ENCODE measurements around the gene MEF2D. TPM values are rescaled to one million over a fixed set of nuclear protein-coding genes. Genes with fewer than 3 reads are reported as not detected.

MEF2D gene
- total RNA-seq, 5 donors from 2014 or later (not counting 1 experiment from before 2014, with no cell fraction given): 60.7 to 133 (median 79.3) TPM

GRCh38 chr1:156511644-156512043 is 11.1 kb upstream of the MEF2D start:
- no peak overlapping the region for H3K27ac ChIP-seq (ENCODE audit: low read length)

GRCh38 chr1:156510709-156511108 is 10.1 kb upstream of the MEF2D start:
- no peak overlapping the region for H3K4me3 Mint-ChIP-seq
- CTCF ChIA-PET: interaction anchor here in 1 of 2 donors (0.6 kb wide), 1 partner anchor 1460 kb away, joined by 3 read pairs; the partner anchor contains the start of gene ADAM15

More at GRCh38 chr1:156511644-156512043, 11.1 kb upstream of the MEF2D start:
- ATAC-seq (replicated peaks in 1 of 4): no peak
- POLR2A ChIA-PET: no interaction called here
- 56% methylated on average over 3 of the region's 7 CpGs for WGBS (ENCODE audit: insufficient coverage)
- Mint-ChIP-seq H3K36me3 (no peaks in the 10 kb centered on the region), H3K27ac (no peak overlapping the region), H3K4me3 (no peak overlapping the region), H3K27me3 (no peaks in the 10 kb centered on the region), H3K4me1 (peaks cover 22 to 27% (median 25%) of the 10 kb centered on the region in 3 donors), H3K9me3 (no peaks in the 10 kb centered on the region)
- CTCF ChIA-PET: interaction anchor here in 1 of 2 donors (1.1 kb wide), 1 partner anchor 10 kb away, joined by 5 read pairs; no protein-coding TSS in a partner anchor
- H3K4me1 ChIP-seq (ENCODE audit: control insufficient read depth in 1 of 2, extremely low read depth in 1 of 2, insufficient read depth in 2 of 2, low read length in 2 of 2): peaks cover 9 to 19% of the 10 kb centered on the region in 2 experiments
- H3K36me3 ChIP-seq (ENCODE audit: control insufficient read depth in 2 of 2, extremely low read depth in 1 of 2, insufficient read depth in 1 of 2, low read length in 1 of 2): no peaks in the 10 kb centered on the region
- peaks cover 0 to 5% of the 10 kb centered on the region in 2 experiments for H3K27me3 ChIP-seq (replicated peaks in 1 of 2; ENCODE audit: control insufficient read depth in 2 of 2, extremely low read depth in 1 of 2, insufficient read depth in 2 of 2, low read length in 1 of 2)
- H3K4me3 ChIP-seq (ENCODE audit: control insufficient read depth in 1 of 2, extremely low read depth in 1 of 2, low read length in 1 of 2): no peak overlapping the region
- DNase-seq: no peak
- no peaks in the 10 kb centered on the region for H3K9me3 ChIP-seq

GRCh38 chr1:156509424-156510034 is 9.0 kb upstream of the MEF2D start:
- Mint-ChIP-seq H3K36me3 (no peaks in the 10 kb centered on the region), H3K4me3 (no peak overlapping the region), H3K27me3 (no peaks in the 10 kb centered on the region), H3K4me1 (peaks cover 40 to 46% (median 46%) of the 10 kb centered on the region in 3 donors), H3K9me3 (no peaks in the 10 kb centered on the region), H3K27ac (peak overlapping the region; percentile 4 to 12)
- WGBS (ENCODE audit: insufficient coverage): 91% methylated on average over 5 of the region's 9 CpGs
- Histone ChIP-seq H3K4me1 (ENCODE audit: control insufficient read depth in 1 of 2, extremely low read depth in 1 of 2, insufficient read depth in 2 of 2, low read length in 2 of 2) (peaks cover 18 to 36% of the 10 kb centered on the region in 2 experiments), H3K36me3 (ENCODE audit: control insufficient read depth in 2 of 2, extremely low read depth in 1 of 2, insufficient read depth in 1 of 2, low read length in 1 of 2) (no peaks in the 10 kb centered on the region), H3K27me3 (replicated peaks in 1 of 2; ENCODE audit: control insufficient read depth in 2 of 2, extremely low read depth in 1 of 2, insufficient read depth in 2 of 2, low read length in 1 of 2) (peaks cover 0 to 5% of the 10 kb centered on the region in 2 experiments), H3K9me3 (no peaks in the 10 kb centered on the region), H3K27ac (ENCODE audit: low read length) (no peak overlapping the region), H3K4me3 (ENCODE audit: control insufficient read depth in 1 of 2, extremely low read depth in 1 of 2, low read length in 1 of 2) (no peak overlapping the region)
- ATAC-seq (replicated peaks in 1 of 4): no peak
- ChIA-PET POLR2A (interaction anchor here in 1 of 2 donors (0.6 kb wide), 1 partner anchor 95 kb away, joined by 3 read pairs; no protein-coding TSS in a partner anchor), CTCF (interaction anchor here in 1 of 2 donors (0.5 kb wide), 1 partner anchor 14 kb away, joined by 4 read pairs; no protein-coding TSS in a partner anchor)
- no peak for DNase-seq

More at GRCh38 chr1:156510709-156511108, 10.1 kb upstream of the MEF2D start:
- DNase-seq: no peak
- H3K27me3 ChIP-seq (replicated peaks in 1 of 2; ENCODE audit: control insufficient read depth in 2 of 2, extremely low read depth in 1 of 2, insufficient read depth in 2 of 2, low read length in 1 of 2): peaks cover 0 to 5% of the 10 kb centered on the region in 2 experiments
- peak overlapping the region in 1 of 2 donors; percentile 22 for H3K27ac Mint-ChIP-seq
- no peaks in the 10 kb centered on the region for H3K9me3 ChIP-seq
- no peaks in the 10 kb centered on the region for H3K27me3 Mint-ChIP-seq
- ATAC-seq (replicated peaks in 1 of 4): no peak
- 95% methylated on average over 4 of the region's 13 CpGs for WGBS (ENCODE audit: insufficient coverage)
- H3K4me1 ChIP-seq (ENCODE audit: control insufficient read depth in 1 of 2, extremely low read depth in 1 of 2, insufficient read depth in 2 of 2, low read length in 2 of 2): peaks cover 18 to 26% of the 10 kb centered on the region in 2 experiments
- H3K36me3 Mint-ChIP-seq: no peaks in the 10 kb centered on the region
- peaks cover 30 to 37% (median 34%) of the 10 kb centered on the region in 3 donors for H3K4me1 Mint-ChIP-seq
- no peak overlapping the region for H3K4me3 ChIP-seq (ENCODE audit: control insufficient read depth in 1 of 2, extremely low read depth in 1 of 2, low read length in 1 of 2)
- no peaks in the 10 kb centered on the region for H3K9me3 Mint-ChIP-seq
- H3K27ac ChIP-seq (ENCODE audit: low read length): no peak overlapping the region
- POLR2A ChIA-PET: no interaction called here
- H3K36me3 ChIP-seq (ENCODE audit: control insufficient read depth in 2 of 2, extremely low read depth in 1 of 2, insufficient read depth in 1 of 2, low read length in 1 of 2): no peaks in the 10 kb centered on the region

GRCh38 chr1:156508955-156509234 is 8.3 kb upstream of the MEF2D start:
- POLR2A ChIA-PET: interaction anchor here in 1 of 2 donors (0.7 kb wide), 1 partner anchor 277 kb away, joined by 3 read pairs; no protein-coding TSS in a partner anchor

GRCh38 chr1:156508205-156508954 is 7.8 kb upstream of the MEF2D start:
- DNase-seq: peak in 1 of 35 experiments; percentile 56
- peaks cover 51 to 58% (median 57%) of the 10 kb centered on the region in 3 donors for H3K4me1 Mint-ChIP-seq
- no peak for ATAC-seq (replicated peaks in 1 of 4)

More at GRCh38 chr1:156508955-156509234, 8.3 kb upstream of the MEF2D start:
- no peak overlapping the region for H3K4me3 Mint-ChIP-seq
- DNase-seq: no peak
- H3K27ac Mint-ChIP-seq: peak overlapping the region; percentile 2 to 4
- Histone ChIP-seq H3K9me3 (no peaks in the 10 kb centered on the region), H3K36me3 (ENCODE audit: control insufficient read depth in 2 of 2, extremely low read depth in 1 of 2, insufficient read depth in 1 of 2, low read length in 1 of 2) (no peaks in the 10 kb centered on the region), H3K4me1 (ENCODE audit: control insufficient read depth in 1 of 2, extremely low read depth in 1 of 2, insufficient read depth in 2 of 2, low read length in 2 of 2) (peaks cover 24 to 42% of the 10 kb centered on the region in 2 experiments), H3K4me3 (ENCODE audit: control insufficient read depth in 1 of 2, extremely low read depth in 1 of 2, low read length in 1 of 2) (no peak overlapping the region), H3K27ac (ENCODE audit: low read length) (no peak overlapping the region), H3K27me3 (replicated peaks in 1 of 2; ENCODE audit: control insufficient read depth in 2 of 2, extremely low read depth in 1 of 2, insufficient read depth in 2 of 2, low read length in 1 of 2) (peaks cover 0 to 5% of the 10 kb centered on the region in 2 experiments)
- CTCF ChIA-PET: interaction anchor here in 1 of 2 donors (1.2 kb wide), 1 partner anchor 123 kb away, joined by 7 read pairs; no protein-coding TSS in a partner anchor
- no peaks in the 10 kb centered on the region for H3K36me3 Mint-ChIP-seq
- H3K27me3 Mint-ChIP-seq: no peaks in the 10 kb centered on the region
- WGBS (ENCODE audit: insufficient coverage): 83% methylated on average over 2 of the region's 2 CpGs
- H3K9me3 Mint-ChIP-seq: no peaks in the 10 kb centered on the region
- no peak for ATAC-seq (replicated peaks in 1 of 4)
- H3K4me1 Mint-ChIP-seq: peaks cover 46 to 53% (median 52%) of the 10 kb centered on the region in 3 donors

GRCh38 chr1:156506450-156506849 is 5.9 kb upstream of the MEF2D start:
- Mint-ChIP-seq H3K27me3 (no peaks in the 10 kb centered on the region), H3K36me3 (no peaks in the 10 kb centered on the region), H3K9me3 (no peaks in the 10 kb centered on the region), H3K27ac (peak overlapping the region; percentile 97 to 99), H3K4me1 (peaks cover 61 to 72% (median 71%) of the 10 kb centered on the region in 3 donors), H3K4me3 (peak overlapping the region in 1 of 3 donors; percentile 82)
- 80% methylated on average over 1 of the region's 2 CpGs for WGBS (ENCODE audit: insufficient coverage)
- DNase-seq (no peak), ATAC-seq (replicated peaks in 1 of 4) (no peak)
- Histone ChIP-seq H3K9me3 (no peaks in the 10 kb centered on the region), H3K4me3 (ENCODE audit: control insufficient read depth in 1 of 2, extremely low read depth in 1 of 2, low read length in 1 of 2) (no peak overlapping the region), H3K36me3 (ENCODE audit: control insufficient read depth in 2 of 2, extremely low read depth in 1 of 2, insufficient read depth in 1 of 2, low read length in 1 of 2) (no peaks in the 10 kb centered on the region), H3K4me1 (ENCODE audit: control insufficient read depth in 1 of 2, extremely low read depth in 1 of 2, insufficient read depth in 2 of 2, low read length in 2 of 2) (peaks cover 47 to 67% of the 10 kb centered on the region in 2 experiments), H3K27me3 (replicated peaks in 1 of 2; ENCODE audit: control insufficient read depth in 2 of 2, extremely low read depth in 1 of 2, insufficient read depth in 2 of 2, low read length in 1 of 2) (peaks cover 0 to 5% of the 10 kb centered on the region in 2 experiments), H3K27ac (ENCODE audit: low read length) (peak overlapping the region; percentile 97)
- CTCF ChIA-PET: interaction anchor here in 1 of 2 donors (0.6 to 1.0 kb wide), 2 partner anchors 10 to 26 kb away, joined by 3 to 4 read pairs; no protein-coding TSS in a partner anchor
- POLR2A ChIA-PET: interaction anchor here in 1 of 2 donors (1.0 kb wide), 1 partner anchor 16 kb away, joined by 3 read pairs; no protein-coding TSS in a partner anchor

More at GRCh38 chr1:156508205-156508954, 7.8 kb upstream of the MEF2D start:
- 79% methylated on average over 4 of the region's 7 CpGs for WGBS (ENCODE audit: insufficient coverage)
- H3K27ac Mint-ChIP-seq: peak overlapping the region; percentile 55 to 80
- POLR2A ChIA-PET: interaction anchor here in 1 of 2 donors (0.7 kb wide), 1 partner anchor 276 kb away, joined by 3 read pairs; no protein-coding TSS in a partner anchor
- CTCF ChIA-PET: interaction anchor here (0.5 to 1.4 kb wide), 5 partner anchors 11 to 123 kb away, joined by 3 to 7 read pairs (median 3); no protein-coding TSS in a partner anchor
- no peaks in the 10 kb centered on the region for H3K9me3 Mint-ChIP-seq
- Histone ChIP-seq H3K27ac (ENCODE audit: low read length) (peak overlapping the region; percentile 51), H3K4me1 (ENCODE audit: control insufficient read depth in 1 of 2, extremely low read depth in 1 of 2, insufficient read depth in 2 of 2, low read length in 2 of 2) (peaks cover 29 to 47% of the 10 kb centered on the region in 2 experiments), H3K9me3 (no peaks in the 10 kb centered on the region), H3K27me3 (replicated peaks in 1 of 2; ENCODE audit: control insufficient read depth in 2 of 2, extremely low read depth in 1 of 2, insufficient read depth in 2 of 2, low read length in 1 of 2) (peaks cover 0 to 5% of the 10 kb centered on the region in 2 experiments), H3K36me3 (ENCODE audit: control insufficient read depth in 2 of 2, extremely low read depth in 1 of 2, insufficient read depth in 1 of 2, low read length in 1 of 2) (no peaks in the 10 kb centered on the region), H3K4me3 (ENCODE audit: control insufficient read depth in 1 of 2, extremely low read depth in 1 of 2, low read length in 1 of 2) (peak overlapping the region; percentile 4 to 12)
- H3K36me3 Mint-ChIP-seq: no peaks in the 10 kb centered on the region
- H3K27me3 Mint-ChIP-seq: no peaks in the 10 kb centered on the region
- H3K4me3 Mint-ChIP-seq: peak overlapping the region in 2 of 3 donors; percentile 28 to 60

Measured in T-cell (primary cell).